Measurements from ENCODE around the gene TPPP3.

The TPPP3 gene

GRCh38 chr16:67391424-67392300 lies 1.6 kb downstream of the TPPP3 start:
- Histone ChIP-seq H3K18ac (ENCODE audit: low read depth in 1 of 2, low read length in 2 of 2) (no peak overlapping the region), H3K4ac (ENCODE audit: low read depth in 1 of 2, low read length in 2 of 2) (no peak overlapping the region), H3K9me3 (ENCODE audit: control insufficient read depth, low read length) (no peaks in the 10 kb centered on the region), H3K27me3 (ENCODE audit: control insufficient read depth in 1 of 2, insufficient read depth in 1 of 2, low read length in 2 of 2) (peaks cover 34 to 74% of the 10 kb centered on the region in 2 experiments), H2BK120ac (ENCODE audit: low read depth, low read length) (no peak overlapping the region), H2BK5ac (ENCODE audit: low read depth, low read length, poor library complexity, severe bottlenecking) (no peak overlapping the region), H4K91ac (ENCODE audit: low read length) (no peak overlapping the region), H3K4me1 (ENCODE audit: control insufficient read depth, insufficient read depth, low read depth, low read length) (peaks cover 38% of the 10 kb centered on the region), H3K14ac (ENCODE audit: low read length in 2 of 2) (peak overlapping the region in 1 of 2 experiments; percentile 31), H3K4me2 (ENCODE audit: low read length, poor library complexity, severe bottlenecking) (no peak overlapping the region), H3K36me3 (ENCODE audit: control insufficient read depth in 1 of 2, insufficient read depth in 2 of 2, low read depth in 1 of 2, low read length in 2 of 2) (no peaks in the 10 kb centered on the region), H3K23ac (ENCODE audit: low read length in 2 of 2) (no peak overlapping the region), H3K79me1 (replicated peaks; ENCODE audit: low read length, poor library complexity, severe bottlenecking) (no peaks in the 10 kb centered on the region), H3K27ac (ENCODE audit: low read length, poor library complexity, severe bottlenecking) (no peak overlapping the region), H2BK15ac (ENCODE audit: low read depth, poor library complexity, severe bottlenecking) (no peak overlapping the region), H2BK12ac (ENCODE audit: low read length in 2 of 2) (peak overlapping the region in 1 of 2 experiments; percentile 29), H3K9ac (ENCODE audit: low read length) (peak overlapping the region; percentile 85), H2AFZ (ENCODE audit: low read depth, low read length) (no peak overlapping the region), H4K8ac (ENCODE audit: low read length) (no peak overlapping the region), H3K4me3 (ENCODE audit: insufficient read depth in 1 of 2, low read depth in 1 of 2, low read length in 2 of 2) (no peak overlapping the region), H2AK5ac (ENCODE audit: low read length, severe bottlenecking) (no peak overlapping the region)
- WGBS = 85% methylated on average over 14 of the region's 15 CpGs
- peak; percentile 18 for DNase-seq

- Histone ChIP-seq H3K18ac (ENCODE audit: low read depth in 1 of 2, low read length in 2 of 2) (no peak overlapping the region), H2AK5ac (ENCODE audit: low read length, severe bottlenecking) (no peak overlapping the region), H3K4ac (ENCODE audit: low read depth in 1 of 2, low read length in 2 of 2) (no peak overlapping the region), H3K4me3 (ENCODE audit: insufficient read depth in 1 of 2, low read depth in 1 of 2, low read length in 2 of 2) (no peak overlapping the region), H3K23ac (ENCODE audit: low read length in 2 of 2) (no peak overlapping the region), H2BK120ac (ENCODE audit: low read depth, low read length) (no peak overlapping the region), H3K36me3 (ENCODE audit: control insufficient read depth in 1 of 2, insufficient read depth in 2 of 2, low read depth in 1 of 2, low read length in 2 of 2) (no peaks in the 10 kb centered on the region), H2BK12ac (ENCODE audit: low read length in 2 of 2) (no peak overlapping the region), H2AFZ (ENCODE audit: low read depth, low read length) (no peak overlapping the region), H3K27ac (ENCODE audit: low read length, poor library complexity, severe bottlenecking) (no peak overlapping the region), H3K4me1 (ENCODE audit: control insufficient read depth, insufficient read depth, low read depth, low read length) (peaks cover 31% of the 10 kb centered on the region), H3K79me1 (replicated peaks; ENCODE audit: low read length, poor library complexity, severe bottlenecking) (no peaks in the 10 kb centered on the region), H3K14ac (ENCODE audit: low read length in 2 of 2) (peak overlapping the region in 1 of 2 experiments; percentile 10), H3K4me2 (ENCODE audit: low read length, poor library complexity, severe bottlenecking) (no peak overlapping the region), H3K9me3 (ENCODE audit: control insufficient read depth, low read length) (no peaks in the 10 kb centered on the region), H3K27me3 (ENCODE audit: control insufficient read depth in 1 of 2, insufficient read depth in 1 of 2, low read length in 2 of 2) (peaks cover 37 to 76% of the 10 kb centered on the region in 2 experiments), H3K9ac (ENCODE audit: low read length) (no peak overlapping the region), H2BK5ac (ENCODE audit: low read depth, low read length, poor library complexity, severe bottlenecking) (no peak overlapping the region), H2BK15ac (ENCODE audit: low read depth, poor library complexity, severe bottlenecking) (no peak overlapping the region), H4K91ac (ENCODE audit: low read length) (no peak overlapping the region), H4K8ac (ENCODE audit: low read length) (no peak overlapping the region)
- no peak for DNase-seq
- WGBS = 94% methylated on average over 11 of the region's 11 CpGs
Observed at GRCh38 chr16:67390816-67391423, 2.4 kb downstream of the TPPP3 start.

- Histone ChIP-seq H2AFZ (ENCODE audit: low read depth, low read length) (no peak overlapping the region), H3K9me3 (ENCODE audit: control insufficient read depth, low read length) (no peaks in the 10 kb centered on the region), H2BK12ac (ENCODE audit: low read length in 2 of 2) (no peak overlapping the region), H4K91ac (ENCODE audit: low read length) (no peak overlapping the region), H3K4ac (ENCODE audit: low read depth in 1 of 2, low read length in 2 of 2) (no peak overlapping the region), H2BK15ac (ENCODE audit: low read depth, poor library complexity, severe bottlenecking) (no peak overlapping the region), H3K27me3 (ENCODE audit: control insufficient read depth in 1 of 2, insufficient read depth in 1 of 2, low read length in 2 of 2) (peaks cover 44 to 76% of the 10 kb centered on the region in 2 experiments), H3K4me2 (ENCODE audit: low read length, poor library complexity, severe bottlenecking) (no peak overlapping the region), H3K36me3 (ENCODE audit: control insufficient read depth in 1 of 2, insufficient read depth in 2 of 2, low read depth in 1 of 2, low read length in 2 of 2) (no peaks in the 10 kb centered on the region), H3K23ac (ENCODE audit: low read length in 2 of 2) (no peak overlapping the region), H3K4me1 (ENCODE audit: control insufficient read depth, insufficient read depth, low read depth, low read length) (peaks cover 25% of the 10 kb centered on the region), H4K8ac (ENCODE audit: low read length) (peak overlapping the region; percentile 19), H3K9ac (ENCODE audit: low read length) (no peak overlapping the region), H2AK5ac (ENCODE audit: low read length, severe bottlenecking) (no peak overlapping the region), H3K79me1 (replicated peaks; ENCODE audit: low read length, poor library complexity, severe bottlenecking) (no peaks in the 10 kb centered on the region), H2BK120ac (ENCODE audit: low read depth, low read length) (no peak overlapping the region), H3K18ac (ENCODE audit: low read depth in 1 of 2, low read length in 2 of 2) (no peak overlapping the region), H3K4me3 (ENCODE audit: insufficient read depth in 1 of 2, low read depth in 1 of 2, low read length in 2 of 2) (no peak overlapping the region), H2BK5ac (ENCODE audit: low read depth, low read length, poor library complexity, severe bottlenecking) (no peak overlapping the region), H3K27ac (ENCODE audit: low read length, poor library complexity, severe bottlenecking) (no peak overlapping the region), H3K14ac (ENCODE audit: low read length in 2 of 2) (no peak overlapping the region)
- no peak for DNase-seq
- WGBS = 90% methylated on average over 27 of the region's 27 CpGs
Observed at GRCh38 chr16:67389911-67390815, 3.1 kb downstream of the TPPP3 start.
